ENCODE measurements around the gene NEIL1. TPM values are rescaled to one million over a fixed set of nuclear protein-coding genes. Genes with fewer than 3 reads are reported as not detected.
"Not testable (repeated sequence)": the region's sequence is repeated elsewhere in the genome, so short reads cannot be mapped to it uniquely, and the experiment has no call there.

Gene NEIL1
- total RNA-seq, 3 donors from 2014 or later, result 23.4 to 101 (median 97.9) TPM

GRCh38 chr15:75347222-75348033 is 589 bp downstream of the NEIL1 start:
- Histone ChIP-seq H3K4me3 (peak overlapping the region; percentile 73 to 99 (median 80)), H3K27ac (peak overlapping the region; percentile 72 to 73), H3K4me1 (peaks cover 0 to 7% of the 10 kb centered on the region in 2 donors), H3K9me3 (no peaks in the 10 kb centered on the region), H3K27me3 (no peaks in the 10 kb centered on the region), H3K36me3 (no peaks in the 10 kb centered on the region)
- TF ChIP-seq CTCF (IDR thresholded peaks at IDR 0.05), result no peak
- intact Hi-C loops (cut with DNase I; ENCODE audit: low total_unique reads), result no loop called here
- peak in 1 of 2 donors; percentile 67 for DNase-seq (ENCODE audit: low spot score in 2 of 2)

- Histone ChIP-seq H3K4me1 (peaks cover 0 to 7% of the 10 kb centered on the region in 2 donors), H3K4me3 (peak overlapping the region; percentile 73 to 99 (median 80)), H3K27ac (peak overlapping the region; percentile 72 to 73), H3K9me3 (no peaks in the 10 kb centered on the region), H3K27me3 (no peaks in the 10 kb centered on the region), H3K36me3 (no peaks in the 10 kb centered on the region)
- no peak for TF ChIP-seq CTCF (IDR thresholded peaks at IDR 0.05)
- no peak for TF ChIP-seq POLR2A (IDR thresholded peaks at IDR 0.05)
- TF ChIP-seq POLR2AphosphoS5 (IDR thresholded peaks at IDR 0.05), result no peak
- intact Hi-C loops (cut with DNase I; ENCODE audit: low total_unique reads), result no loop called here
- DNase-seq (ENCODE audit: low spot score in 2 of 2), result no peak
Observed at GRCh38 chr15:75348034-75348561, 1.3 kb downstream of the NEIL1 start.

DNA sequence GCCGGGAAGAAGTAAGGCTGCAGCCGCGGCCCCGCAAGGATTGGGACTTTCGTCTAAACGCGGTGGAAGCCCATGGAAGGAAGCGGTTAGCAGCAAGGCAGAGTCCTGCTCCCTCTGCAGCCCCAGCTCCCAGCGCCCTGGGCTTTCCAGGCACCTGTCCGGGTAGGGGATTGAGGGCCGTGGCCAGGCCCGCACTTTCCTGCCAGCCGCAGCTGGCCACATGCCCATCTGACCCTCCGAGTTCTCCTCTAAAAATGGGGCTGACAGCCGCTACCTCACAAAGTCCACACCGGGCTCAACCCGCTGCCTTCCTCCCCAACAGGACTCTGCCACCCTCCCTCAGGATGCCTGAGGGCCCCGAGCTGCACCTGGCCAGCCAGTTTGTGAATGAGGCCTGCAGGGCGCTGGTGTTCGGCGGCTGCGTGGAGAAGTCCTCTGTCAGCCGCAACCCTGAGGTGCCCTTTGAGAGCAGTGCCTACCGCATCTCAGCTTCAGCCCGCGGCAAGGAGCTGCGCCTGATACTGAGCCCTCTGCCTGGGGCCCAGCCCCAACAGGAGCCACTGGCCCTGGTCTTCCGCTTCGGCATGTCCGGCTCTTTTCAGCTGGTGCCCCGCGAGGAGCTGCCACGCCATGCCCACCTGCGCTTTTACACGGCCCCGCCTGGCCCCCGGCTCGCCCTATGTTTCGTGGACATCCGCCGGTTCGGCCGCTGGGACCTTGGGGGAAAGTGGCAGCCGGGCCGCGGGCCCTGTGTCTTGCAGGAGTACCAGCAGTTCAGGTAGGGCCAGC is 1.9 kb downstream of the NEIL1 start:
- H3K36me3 ChIP-seq, result no peaks in the 10 kb centered on the region
- intact Hi-C loops (cut with DNase I; ENCODE audit: low total_unique reads), result no loop called here
- H3K27ac ChIP-seq, result peak overlapping the region; percentile 72 to 73
- DNase-seq (ENCODE audit: low spot score in 2 of 2), result peak in 1 of 2 donors; percentile 60
- TF ChIP-seq POLR2A (IDR thresholded peaks at IDR 0.05), result no peak
- TF ChIP-seq CTCF (IDR thresholded peaks at IDR 0.05), result no peak
- no peak for TF ChIP-seq POLR2AphosphoS5 (IDR thresholded peaks at IDR 0.05)
- H3K9me3 ChIP-seq, result no peaks in the 10 kb centered on the region
- H3K4me1 ChIP-seq, result peaks cover 0 to 7% of the 10 kb centered on the region in 2 donors
- peak overlapping the region; percentile 73 to 99 (median 80) for H3K4me3 ChIP-seq
- H3K27me3 ChIP-seq, result no peaks in the 10 kb centered on the region

GRCh38 chr15:75349351-75349669 is 2.5 kb downstream of the NEIL1 start:
- H3K4me1 ChIP-seq; DNase-seq (ENCODE audit: low spot score in 2 of 2); H3K36me3 ChIP-seq; H3K27me3 ChIP-seq; H3K27ac ChIP-seq; intact Hi-C loops (cut with DNase I; ENCODE audit: low total_unique reads); H3K4me3 ChIP-seq; H3K9me3 ChIP-seq: not testable (repeated sequence)

- Histone ChIP-seq H3K9me3 (no peaks in the 10 kb centered on the region), H3K27me3 (no peaks in the 10 kb centered on the region), H3K4me1 (peaks cover 0 to 7% of the 10 kb centered on the region in 2 donors), H3K27ac (peak overlapping the region; percentile 11 to 42), H3K4me3 (no peak overlapping the region), H3K36me3 (no peaks in the 10 kb centered on the region)
- intact Hi-C loops (cut with DNase I; ENCODE audit: low total_unique reads), result no loop called here
- DNase-seq (ENCODE audit: low spot score in 2 of 2), result no peak
- TF ChIP-seq CTCF (IDR thresholded peaks at IDR 0.05) (no peak), POLR2A (IDR thresholded peaks at IDR 0.05) (no peak), POLR2AphosphoS5 (IDR thresholded peaks at IDR 0.05) (no peak)
Observed at GRCh38 chr15:75349851-75350588, 3.2 kb downstream of the NEIL1 start.

Data from breast epithelium (tissue), 4 donors.